Tibial artery (tissue), 4 donors: ENCODE results near the gene ST6GALNAC2.

Experiments
- DNase-seq, 2 donors: peaks; one replicate each; pipeline ENCODE4 v3.0.0-alpha.2; 2019
- H3K27ac ChIP-seq, 2 donors: fragments of 200-600 bp; sonication (generic) in 1 of 2; 1 replicate in 1 of 2; 2 replicates in 1 of 2; pipeline ENCODE4 v1.5.1; 2018 to 2019; ENCODE audit warnings: mild to moderate bottlenecking in 1 of 2
- H3K27me3 ChIP-seq, 2 donors: fragments of 200-600 bp; sonication (generic) in 1 of 2; one replicate each; pipeline versions ENCODE4 v1.5.1 to v1.6.0; 2016 to 2019
- H3K36me3 ChIP-seq, 3 donors: fragments of 200-600 bp; sonication (generic) in 2 of 3; one replicate each; pipeline ENCODE4 v1.5.1; 2016 to 2019; ENCODE audit warnings: mild to moderate bottlenecking in 2 of 3
- H3K4me1 ChIP-seq, 4 donors: fragments of 200-600 bp; sonication (generic) in 2 of 4; 1 replicate in 3 of 4; 2 replicates in 1 of 4; pipeline ENCODE4 v1.5.1; 2016 to 2019
- H3K4me3 ChIP-seq, 2 donors: fragments of 200-600 bp; sonication (generic) in 1 of 2; 1 replicate in 1 of 2; 2 replicates in 1 of 2; pipeline ENCODE4 v1.5.1; 2018 to 2019; ENCODE audit warnings: mild to moderate bottlenecking in 2 of 2
- H3K9me3 ChIP-seq, 3 donors: fragments of 200-600 bp; sonication (generic) in 1 of 3; one replicate each; pipeline ENCODE4 v1.5.1; 2016 to 2019
- CTCF ChIP-seq, 2 experiments: fragments of 200-600 bp in 1 of 2; fragments of 450-650 bp in 1 of 2; IDR thresholded peaks; one replicate each; pipeline ENCODE4 v1.5.1; 2017 to 2019; ENCODE audit warnings: antibody characterized with exemption in 2 of 2, mild to moderate bottlenecking in 1 of 2, moderate library complexity in 1 of 2
- intact Hi-C: fragments of 100-400 bp; cut with DNase I; formaldehyde crosslinking; loops from one replicate; pipeline ENCODE4 v1.15.0; 2023; ENCODE audit warnings: low total_unique reads

The ST6GALNAC2 gene

DNA sequence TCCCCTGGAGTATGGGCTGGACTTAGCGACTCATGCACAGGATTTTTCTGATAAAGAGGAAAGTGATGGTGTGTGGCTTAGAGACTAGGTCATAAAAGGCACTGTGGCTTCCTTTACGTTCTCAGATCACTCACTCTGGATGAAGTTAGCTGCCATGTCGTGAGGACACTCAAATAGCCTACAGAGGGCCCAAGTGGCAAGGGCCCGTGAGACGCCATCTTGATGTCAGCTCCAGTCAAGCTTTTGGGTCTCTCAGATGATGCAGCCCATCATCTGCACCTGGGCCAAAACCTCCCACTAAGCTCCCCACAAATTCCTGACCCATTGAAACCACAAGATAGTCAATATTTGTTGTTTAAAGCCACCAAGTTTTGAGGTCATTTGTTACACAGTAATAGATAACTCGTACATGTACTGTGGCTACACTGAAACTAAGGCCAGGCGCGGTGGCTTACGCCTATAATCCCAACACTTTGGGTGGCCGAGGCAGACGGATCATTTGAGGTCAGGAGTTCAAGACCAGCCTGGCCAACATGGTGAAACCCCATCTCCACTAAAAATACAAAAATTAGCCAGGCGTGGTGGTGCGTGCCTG, 14.7 kb downstream of the ST6GALNAC2 start:
- Histone ChIP-seq H3K36me3 (peaks cover 0 to 12% (median 0%) of the 10 kb centered on the region in 3 donors), H3K4me3 (no peak overlapping the region), H3K27me3 (peaks cover 0 to 14% of the 10 kb centered on the region in 2 donors), H3K4me1 (peaks cover 0 to 17% (median 0%) of the 10 kb centered on the region in 4 donors), H3K9me3 (no peaks in the 10 kb centered on the region), H3K27ac (no peak overlapping the region)
- intact Hi-C loops: no loop called here
- TF ChIP-seq CTCF (IDR thresholded peaks at IDR 0.05): no peak
- no peak for DNase-seq

GRCh38 chr17:76570457-76570856, 15.2 kb downstream of the ST6GALNAC2 start:
- H3K27ac ChIP-seq: no peak overlapping the region
- no peak for TF ChIP-seq CTCF (IDR thresholded peaks at IDR 0.05)
- no peak for DNase-seq

GRCh38 chr17:76569607-76570279, 15.9 kb downstream of the ST6GALNAC2 start:
- intact Hi-C loops: no loop called here
- Histone ChIP-seq H3K4me3 (no peak overlapping the region), H3K36me3 (peaks cover 1 to 24% (median 6%) of the 10 kb centered on the region in 3 donors), H3K9me3 (no peaks in the 10 kb centered on the region), H3K4me1 (peaks cover 0 to 17% (median 0%) of the 10 kb centered on the region in 4 donors), H3K27ac (no peak overlapping the region), H3K27me3 (peaks cover 0 to 14% of the 10 kb centered on the region in 2 donors)
- no peak for TF ChIP-seq CTCF (IDR thresholded peaks at IDR 0.05)
- DNase-seq: no peak

More at GRCh38 chr17:76570457-76570856, 15.2 kb downstream of the ST6GALNAC2 start:
- Histone ChIP-seq H3K27me3 (peaks cover 0 to 14% of the 10 kb centered on the region in 2 donors), H3K4me1 (peaks cover 0 to 17% (median 0%) of the 10 kb centered on the region in 4 donors), H3K36me3 (peaks cover 0 to 17% (median 0%) of the 10 kb centered on the region in 3 donors), H3K9me3 (no peaks in the 10 kb centered on the region), H3K4me3 (no peak overlapping the region)
- intact Hi-C loops: no loop called here

- intact Hi-C loops: no loop called here
- no peak for DNase-seq
- Histone ChIP-seq H3K27me3 (peaks cover 0 to 14% of the 10 kb centered on the region in 2 donors), H3K27ac (no peak overlapping the region), H3K4me1 (peaks cover 0 to 17% (median 0%) of the 10 kb centered on the region in 4 donors), H3K4me3 (no peak overlapping the region), H3K36me3 (peaks cover 7 to 31% (median 11%) of the 10 kb centered on the region in 3 donors), H3K9me3 (no peaks in the 10 kb centered on the region)
- TF ChIP-seq CTCF (IDR thresholded peaks at IDR 0.05): no peak
Observed at GRCh38 chr17:76568811-76569221, 16.8 kb downstream of the ST6GALNAC2 start.

- Histone ChIP-seq H3K27ac (no peak overlapping the region), H3K27me3 (peaks cover 0 to 14% of the 10 kb centered on the region in 2 donors), H3K4me3 (no peak overlapping the region), H3K36me3 (peaks cover 11 to 40% (median 14%) of the 10 kb centered on the region in 3 donors), H3K4me1 (peaks cover 0 to 17% (median 0%) of the 10 kb centered on the region in 4 donors), H3K9me3 (no peaks in the 10 kb centered on the region)
- no peak for TF ChIP-seq CTCF (IDR thresholded peaks at IDR 0.05)
- intact Hi-C loops: no loop called here
- no peak for DNase-seq
Observed at GRCh38 chr17:76567634-76568432, 17.8 kb downstream of the ST6GALNAC2 start.
